Measurements from ENCODE around the gene SPON1.
"Not testable (repeated sequence)": the region's sequence is repeated elsewhere in the genome, so short reads cannot be mapped to it uniquely, and the experiment has no call there.

SPON1 gene

DNA sequence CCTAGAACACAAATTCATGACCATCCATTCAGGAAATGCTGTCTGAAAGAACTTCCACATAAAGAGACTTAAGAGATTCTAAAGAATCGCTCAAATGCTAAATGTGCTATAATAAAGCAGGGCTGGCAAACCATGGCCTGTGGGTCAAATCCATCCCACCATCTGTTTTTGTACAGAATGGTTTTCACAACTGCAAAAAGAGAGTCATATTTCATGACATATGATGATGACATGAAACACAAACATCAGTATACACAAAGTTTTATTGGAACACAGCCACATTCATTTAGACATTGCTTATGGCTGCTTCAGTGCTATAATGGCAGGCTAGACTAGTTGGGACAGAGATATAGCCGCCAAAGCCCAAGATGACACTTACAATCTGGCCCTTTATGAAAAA lies 311.4 kb downstream of the SPON1 start:
- DNase-seq (ENCODE audit: low spot score): no peak

DNA sequence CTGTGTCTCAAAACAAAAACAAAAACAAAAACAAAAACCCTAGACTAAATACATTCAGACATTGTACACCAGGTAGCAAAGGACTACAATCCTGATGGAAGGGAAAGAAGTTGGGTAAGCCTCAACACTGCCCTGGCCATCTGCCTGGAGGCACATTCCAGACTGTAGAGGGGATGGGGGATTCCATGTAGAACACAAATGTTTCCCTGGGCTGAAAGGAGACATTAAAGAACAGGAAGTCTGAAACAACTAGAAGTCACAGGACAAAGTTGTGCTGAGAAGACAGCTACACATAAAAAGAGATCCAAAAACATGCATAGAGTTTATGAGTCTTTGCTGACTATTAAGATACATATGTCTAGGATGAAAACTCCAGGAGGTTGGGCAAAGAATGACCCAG lies 312.6 kb downstream of the SPON1 start:
- DNase-seq (ENCODE audit: low spot score): no peak

GRCh38 chr11:14278869-14279268 lies 316.3 kb downstream of the SPON1 start:
- DNase-seq (ENCODE audit: low spot score): not testable (repeated sequence)

DNA sequence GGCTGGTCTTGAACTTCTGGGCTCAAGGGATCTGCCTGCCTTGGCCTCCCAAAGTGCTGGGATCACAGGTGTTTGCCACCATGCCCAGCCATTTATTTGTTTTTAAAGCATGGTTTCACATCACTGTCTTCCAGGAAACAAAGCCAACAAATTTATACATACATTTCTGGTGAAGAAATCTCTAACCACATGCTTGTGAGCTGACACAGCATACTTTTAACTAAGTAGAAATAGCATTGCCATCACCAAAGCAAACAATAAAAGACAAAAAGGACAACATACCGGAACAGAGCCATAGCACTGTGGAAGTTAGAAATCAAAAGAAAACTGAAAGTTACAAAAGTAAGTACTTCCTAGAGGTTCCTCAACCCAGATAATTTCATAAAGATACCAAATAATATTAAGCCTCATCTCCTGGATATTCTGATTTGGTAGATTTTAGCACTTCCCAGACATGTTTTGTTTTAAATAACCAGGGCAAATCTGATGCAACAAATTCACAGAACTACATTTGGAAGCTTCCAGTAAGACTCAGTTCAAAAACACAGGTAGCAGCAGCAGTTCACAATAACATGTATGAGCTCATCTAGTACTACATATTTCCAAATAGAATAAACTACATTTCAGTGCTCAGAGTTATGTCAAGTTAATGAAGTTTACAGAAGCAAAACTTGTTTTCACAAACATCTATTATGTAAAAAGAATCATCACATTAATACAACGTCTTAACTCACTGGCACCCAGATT lies 325.8 kb downstream of the SPON1 start:
- peak; percentile 60 for DNase-seq (ENCODE audit: low spot score)

DNA sequence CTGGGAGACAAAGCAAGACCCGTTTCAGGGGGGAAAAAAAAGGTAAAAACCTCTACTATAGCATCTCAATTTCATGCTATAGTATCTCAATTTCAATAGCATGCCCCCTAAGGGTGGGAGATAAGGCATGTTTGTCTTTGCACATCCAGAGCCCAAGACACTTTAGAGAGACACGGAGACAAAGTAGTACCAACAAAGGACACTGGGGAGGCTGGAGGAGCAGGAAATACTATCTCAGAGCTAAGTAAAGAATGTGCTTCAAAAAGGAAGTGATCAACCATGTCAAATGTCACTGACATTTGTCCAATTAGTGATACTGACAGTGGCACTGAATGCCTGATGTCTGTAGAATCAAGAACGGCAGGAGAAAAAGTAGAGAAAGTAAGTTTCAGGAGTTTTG lies 327.9 kb downstream of the SPON1 start:
- DNase-seq (ENCODE audit: low spot score): no peak

DNA sequence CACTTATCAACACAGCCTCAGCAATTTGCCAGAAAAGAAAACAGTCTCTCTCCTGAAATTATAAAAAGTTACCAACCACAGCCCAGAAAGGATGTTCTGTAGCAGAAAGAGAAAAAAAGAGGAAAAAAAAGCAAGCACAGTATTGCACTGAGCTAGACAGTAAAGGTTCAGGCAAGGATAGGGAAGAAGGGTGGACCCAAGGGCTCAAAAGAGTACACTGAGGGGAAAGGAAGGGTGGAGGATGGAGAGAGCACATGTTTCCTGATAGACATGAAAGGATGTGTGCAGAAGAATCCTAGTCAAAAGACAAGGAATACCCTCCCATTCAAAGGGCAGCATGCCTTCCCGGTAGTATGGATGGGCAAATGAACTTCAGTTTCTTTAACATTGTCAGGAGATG lies 337.4 kb downstream of the SPON1 start:
- DNase-seq (ENCODE audit: low spot score): no peak

DNA sequence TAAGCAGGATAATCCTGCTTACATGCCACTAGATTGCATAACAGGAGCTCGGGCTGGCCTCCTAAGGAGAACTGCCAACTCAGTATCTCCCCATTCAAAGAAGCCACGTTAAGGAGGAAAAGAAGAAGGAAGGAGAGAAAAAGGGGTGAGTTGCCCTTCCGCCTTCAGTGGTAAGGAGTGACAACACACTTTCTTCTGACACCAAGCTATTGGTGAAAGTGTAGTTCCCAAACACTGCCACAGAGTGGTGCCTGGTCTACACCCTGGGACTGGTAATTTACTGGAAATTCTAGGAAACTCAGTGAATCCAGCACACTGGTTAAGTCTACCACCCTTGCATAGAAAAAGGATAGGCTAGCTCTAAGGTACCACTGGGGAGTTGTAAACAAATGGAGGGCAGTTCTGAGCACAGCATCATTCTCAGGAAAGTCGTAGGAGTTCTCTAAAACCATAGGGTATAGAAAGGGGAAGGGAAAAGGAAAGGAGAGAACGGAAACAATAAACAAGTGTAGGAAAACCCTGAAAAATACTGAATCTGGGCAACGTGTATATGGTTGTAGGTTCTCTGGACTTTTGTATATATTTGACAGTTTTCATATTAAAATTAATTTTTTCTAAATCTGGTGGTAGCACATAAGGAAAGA lies 338.3 kb downstream of the SPON1 start:
- peak; percentile 32 for DNase-seq (ENCODE audit: low spot score)

GRCh38 chr11:14304601-14305000 lies 342.1 kb downstream of the SPON1 start:
- no peak for DNase-seq (ENCODE audit: low spot score)

- DNase-seq (ENCODE audit: low spot score): no peak
Observed at GRCh38 chr11:14305649-14306048, 343.1 kb downstream of the SPON1 start.

DNA sequence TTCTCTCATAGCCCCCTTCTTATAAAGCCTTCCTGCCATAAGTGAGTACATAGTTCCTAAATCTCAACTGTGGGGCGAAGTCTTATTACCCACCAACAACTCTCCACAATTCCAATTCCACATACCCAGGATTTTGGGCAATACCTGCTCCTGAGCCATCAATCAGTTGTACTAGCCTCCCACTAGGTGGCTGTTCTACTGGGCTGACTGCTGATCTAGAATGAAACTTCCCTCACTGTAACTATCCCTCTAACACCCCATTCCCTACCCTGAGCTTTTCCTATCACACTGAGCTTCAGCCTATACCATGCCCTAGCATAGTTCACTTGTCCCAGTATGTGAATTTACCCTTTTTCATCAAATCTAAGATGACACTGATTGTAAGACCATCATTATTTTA lies 344.0 kb downstream of the SPON1 start:
- no peak for DNase-seq (ENCODE audit: low spot score)

DNA sequence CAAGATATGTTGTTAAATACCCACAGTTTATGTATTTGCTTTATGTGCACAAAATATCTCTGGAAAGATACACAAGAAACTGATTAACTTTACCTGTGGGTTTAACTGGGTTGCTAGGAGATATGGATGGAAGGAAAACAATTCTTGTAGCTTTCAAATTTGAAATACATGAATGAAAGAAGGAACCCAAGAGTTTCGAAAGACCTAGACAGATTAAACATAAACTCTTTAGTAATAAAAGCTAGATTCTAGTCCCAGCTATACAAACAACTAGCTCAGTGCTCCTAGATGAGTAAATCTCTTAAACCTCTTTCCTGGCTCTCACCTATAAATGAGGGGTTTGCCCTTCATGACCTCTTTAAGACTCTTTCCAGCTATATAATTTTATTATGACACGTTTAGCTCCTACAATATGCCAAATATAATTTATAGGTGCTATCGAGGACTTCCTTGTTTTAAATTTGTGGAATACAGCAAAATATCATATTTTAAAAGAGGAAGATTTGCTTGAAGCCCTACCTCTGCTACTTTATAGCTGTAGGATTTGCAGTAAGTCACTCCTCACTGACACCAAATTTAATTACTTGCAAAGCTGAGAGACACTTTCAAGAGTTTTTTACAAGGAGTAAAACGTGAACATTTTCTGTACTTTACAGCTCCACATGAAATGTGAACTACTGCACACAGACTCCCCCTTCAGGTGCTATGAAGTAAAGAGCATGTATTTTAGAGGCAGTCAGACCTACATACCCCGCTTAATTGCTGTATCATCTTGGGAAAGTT lies 345.8 kb downstream of the SPON1 start:
- no peak for DNase-seq (ENCODE audit: low spot score)

GRCh38 chr11:14308897-14309387 lies 346.4 kb downstream of the SPON1 start:
- DNase-seq (ENCODE audit: low spot score): no peak

DNA sequence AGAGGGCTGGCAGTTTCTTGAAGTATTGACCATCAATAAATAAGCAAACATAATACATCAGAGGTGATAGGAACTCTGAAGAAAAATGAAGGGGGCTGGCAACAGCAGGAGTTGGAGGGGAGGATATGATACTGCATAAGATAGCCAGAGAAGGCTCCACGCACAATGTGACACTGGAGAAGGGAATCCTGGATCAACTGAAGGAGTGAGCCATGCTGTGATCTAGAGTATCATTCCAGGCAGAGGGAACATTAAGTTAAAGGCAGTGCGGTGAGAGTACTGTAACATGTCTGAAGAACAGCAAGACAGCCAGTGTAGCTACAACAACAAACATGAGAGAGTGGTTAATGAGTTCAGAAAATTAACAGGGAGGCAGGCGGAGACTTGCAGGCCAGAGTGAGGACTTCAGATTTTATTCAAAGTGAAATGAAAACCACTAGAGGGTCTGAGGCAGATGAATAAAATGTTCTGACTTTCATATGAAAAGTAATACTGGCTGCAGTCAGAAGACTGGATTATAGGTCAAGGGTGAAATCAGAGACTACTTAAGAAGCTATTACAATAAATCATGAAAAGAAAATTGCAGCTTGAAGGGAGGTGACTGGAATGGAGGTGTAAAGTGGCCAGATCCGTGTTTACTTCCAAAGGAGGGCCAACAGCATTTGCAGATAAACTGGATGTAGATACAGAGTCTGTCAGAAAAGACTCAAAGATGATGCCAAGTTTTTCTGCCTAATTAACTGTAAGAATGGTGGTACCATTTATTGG lies 347.1 kb downstream of the SPON1 start:
- DNase-seq (ENCODE audit: low spot score): no peak

DNA sequence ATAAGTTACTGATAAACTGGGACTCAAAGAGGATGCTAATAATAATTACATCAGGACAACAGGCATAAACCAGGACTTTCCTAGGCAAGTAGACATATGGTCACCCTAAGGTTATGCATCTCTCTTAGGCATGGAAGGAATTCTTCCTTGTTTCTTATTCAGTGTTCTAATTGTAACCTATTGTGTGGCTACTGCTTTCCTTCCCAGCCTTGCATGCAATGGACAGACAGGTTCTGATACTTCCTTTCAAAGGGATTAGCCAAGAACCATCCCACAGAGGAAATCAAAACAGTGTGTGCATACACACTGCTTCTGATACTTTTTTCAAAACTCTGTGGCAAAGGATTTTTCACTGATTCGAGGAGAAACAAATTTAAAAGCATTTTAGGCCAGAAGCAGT lies 348.2 kb downstream of the SPON1 start:
- no peak for DNase-seq (ENCODE audit: low spot score)

GRCh38 chr11:14312736-14313438 lies 350.4 kb downstream of the SPON1 start:
- no peak for DNase-seq (ENCODE audit: low spot score)

DNA sequence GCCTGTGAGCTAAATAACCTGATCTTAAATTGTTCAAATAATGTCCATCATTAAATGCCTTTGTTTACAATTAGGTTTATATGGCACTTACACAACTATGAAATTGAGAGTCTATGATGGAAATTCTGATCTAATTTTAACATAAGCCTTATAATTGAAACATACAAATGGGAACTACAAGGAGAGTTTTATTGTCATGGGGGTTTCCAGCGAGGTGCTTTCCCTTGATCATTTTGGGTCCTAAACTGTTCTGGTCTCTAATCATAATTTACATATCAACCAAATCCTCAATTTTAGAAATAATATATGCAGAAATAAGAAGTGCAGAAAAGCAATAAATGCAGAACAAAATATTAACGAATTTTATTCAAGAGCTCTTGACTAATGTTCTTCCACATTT lies 351.6 kb downstream of the SPON1 start:
- no peak for DNase-seq (ENCODE audit: low spot score)

DNA sequence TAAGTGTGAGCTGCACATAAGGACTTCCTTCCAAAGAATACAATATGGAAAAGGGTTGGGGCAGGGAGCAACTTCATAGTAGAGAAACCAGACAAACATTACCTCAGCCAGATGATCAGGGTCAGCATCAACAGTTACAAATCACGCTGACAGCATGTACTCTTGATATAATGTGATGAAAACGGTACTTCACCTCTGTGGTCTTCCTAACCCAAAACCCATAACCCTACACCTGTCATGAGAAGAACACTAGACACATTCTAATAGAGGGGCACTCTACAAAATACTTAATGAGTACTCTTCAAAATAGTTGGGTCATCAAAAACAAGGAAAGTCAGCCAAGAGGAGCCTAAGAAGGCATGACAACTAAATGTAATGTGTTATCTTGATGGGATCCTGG lies 352.6 kb downstream of the SPON1 start:
- DNase-seq (ENCODE audit: low spot score): no peak
